ENCODE data around the gene SLC9B2.

Gene SLC9B2

DNA sequence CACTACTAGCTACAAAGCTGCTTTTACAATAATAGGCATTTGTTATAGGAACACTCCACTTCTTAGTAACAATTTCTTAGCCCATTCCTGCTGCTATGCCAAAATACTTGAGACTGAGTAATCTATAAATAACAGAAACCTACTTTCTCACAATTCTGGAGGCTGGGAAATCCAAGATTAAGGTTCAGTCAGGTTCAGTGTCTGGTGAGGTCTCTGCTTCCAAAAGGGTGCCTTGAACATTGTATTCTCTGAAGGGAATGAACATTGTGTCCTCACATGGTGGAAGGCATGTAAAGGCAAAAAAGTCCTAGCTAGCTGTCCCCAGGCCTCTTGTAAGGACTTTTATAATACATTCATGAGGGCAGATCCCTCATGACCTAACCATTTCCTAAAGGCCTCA is 64.0 kb downstream of the SLC9B2 start:
- TF ChIP-seq, protein P1, sequence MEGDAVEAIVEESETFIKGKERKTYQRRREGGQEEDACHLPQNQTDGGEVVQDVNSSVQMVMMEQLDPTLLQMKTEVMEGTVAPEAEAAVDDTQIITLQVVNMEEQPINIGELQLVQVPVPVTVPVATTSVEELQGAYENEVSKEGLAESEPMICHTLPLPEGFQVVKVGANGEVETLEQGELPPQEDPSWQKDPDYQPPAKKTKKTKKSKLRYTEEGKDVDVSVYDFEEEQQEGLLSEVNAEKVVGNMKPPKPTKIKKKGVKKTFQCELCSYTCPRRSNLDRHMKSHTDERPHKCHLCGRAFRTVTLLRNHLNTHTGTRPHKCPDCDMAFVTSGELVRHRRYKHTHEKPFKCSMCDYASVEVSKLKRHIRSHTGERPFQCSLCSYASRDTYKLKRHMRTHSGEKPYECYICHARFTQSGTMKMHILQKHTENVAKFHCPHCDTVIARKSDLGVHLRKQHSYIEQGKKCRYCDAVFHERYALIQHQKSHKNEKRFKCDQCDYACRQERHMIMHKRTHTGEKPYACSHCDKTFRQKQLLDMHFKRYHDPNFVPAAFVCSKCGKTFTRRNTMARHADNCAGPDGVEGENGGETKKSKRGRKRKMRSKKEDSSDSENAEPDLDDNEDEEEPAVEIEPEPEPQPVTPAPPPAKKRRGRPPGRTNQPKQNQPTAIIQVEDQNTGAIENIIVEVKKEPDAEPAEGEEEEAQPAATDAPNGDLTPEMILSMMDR (IDR thresholded peaks at IDR 0.05; ENCODE audit: control extremely low read depth, extremely low read depth, low read depth, missing control alignments) = no peak
- POLR2A ChIA-PET = no interaction called here
- DNase-seq (ENCODE audit: extremely low spot score) = no peak
- CTCF ChIA-PET = interaction anchor here (0.8 to 2.3 kb wide), 4 partner anchors 12 to 87 kb away, joined by 3 to 4 read pairs (median 4); partner anchors contain the start of gene BDH2

DNA sequence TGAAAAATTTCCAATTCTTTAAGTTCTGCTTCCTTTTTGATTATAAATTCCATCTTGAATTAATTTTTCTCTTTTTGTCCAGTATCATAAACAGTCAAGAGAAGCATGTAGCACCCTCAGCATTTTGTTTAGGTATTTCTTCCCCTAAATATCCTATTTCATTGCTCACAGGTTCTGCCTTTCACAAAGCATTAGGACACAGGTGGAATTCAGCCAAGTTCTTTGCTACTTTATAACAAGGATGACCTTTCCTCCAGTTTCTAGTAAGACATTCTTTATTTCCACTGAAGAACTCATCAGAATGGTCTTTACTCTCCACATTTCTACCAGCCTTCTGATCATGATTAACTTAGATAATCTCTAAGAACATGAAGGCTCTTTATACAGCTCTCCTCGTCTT is 64.5 kb downstream of the SLC9B2 start:
- ChIA-PET POLR2A (no interaction called here), CTCF (interaction anchor here (1.2 to 2.3 kb wide), 2 partner anchors 11 to 35 kb away, joined by 4 read pairs; no protein-coding TSS in a partner anchor)
- TF ChIP-seq, protein P1 (IDR thresholded peaks at IDR 0.05; ENCODE audit: control extremely low read depth, extremely low read depth, low read depth, missing control alignments) = no peak
- no peak for DNase-seq (ENCODE audit: extremely low spot score)

DNA sequence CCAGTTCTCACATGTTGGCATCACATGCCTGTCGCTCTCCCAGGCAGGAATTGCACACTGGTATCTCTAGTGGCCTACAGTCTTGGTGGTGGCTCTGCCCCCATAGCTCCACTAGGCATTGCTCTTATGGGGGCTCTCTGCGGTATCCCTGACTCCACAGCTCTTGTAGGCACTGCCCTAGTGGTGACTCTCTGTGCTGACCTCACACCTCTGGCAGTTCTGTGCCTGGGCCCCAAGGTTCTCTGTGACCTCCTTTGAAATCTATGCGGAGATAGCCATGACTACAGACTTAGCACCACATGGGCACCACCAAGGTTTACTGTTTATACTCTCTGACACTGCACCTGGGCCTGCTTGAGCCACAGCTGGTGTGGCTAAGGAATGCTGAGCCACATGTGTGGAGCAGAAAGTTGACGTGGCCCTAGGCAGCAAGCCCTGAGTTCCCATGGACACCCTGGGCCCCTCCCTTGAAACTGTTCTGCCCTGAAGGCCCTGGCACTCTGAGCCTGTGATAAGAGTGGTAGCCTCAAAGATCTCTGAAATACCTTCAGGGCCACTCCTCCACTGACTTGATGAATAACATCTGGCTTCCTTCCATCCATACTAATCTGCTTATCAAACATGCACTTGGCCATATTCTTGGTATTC is 65.1 kb downstream of the SLC9B2 start:
- DNase-seq (ENCODE audit: extremely low spot score) = no peak
- CTCF ChIA-PET = interaction anchor here (1.0 to 1.4 kb wide), 2 partner anchors 80 to 251 kb away, joined by 3 read pairs; partner anchors contain the start of gene MANBA
- POLR2A ChIA-PET = no interaction called here
- TF ChIP-seq, protein P1 (IDR thresholded peaks at IDR 0.05; ENCODE audit: control extremely low read depth, extremely low read depth, low read depth, missing control alignments) = no peak

DNA sequence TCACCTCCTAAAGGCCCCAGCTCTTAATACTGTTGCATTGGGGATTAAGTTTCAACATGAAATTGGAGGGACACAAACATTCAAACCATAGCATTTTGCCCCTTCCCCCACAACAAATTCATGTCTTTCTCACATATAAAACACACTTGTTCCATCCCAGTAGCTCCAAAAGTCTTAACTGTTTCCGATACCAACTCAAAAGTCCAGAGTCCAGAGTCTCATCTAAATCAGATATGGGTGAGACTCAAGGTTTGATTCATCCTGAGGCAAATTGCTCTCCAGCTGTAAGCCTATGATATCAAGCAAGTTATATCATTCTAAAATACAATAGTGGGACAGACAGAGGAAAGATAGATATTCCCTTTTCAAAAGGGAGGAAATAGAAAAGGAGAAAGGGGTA is 65.8 kb downstream of the SLC9B2 start:
- DNase-seq (ENCODE audit: extremely low spot score) = no peak
- CTCF ChIA-PET = interaction anchor here (1.0 to 1.4 kb wide), 5 partner anchors 81 to 580 kb away, joined by 3 to 6 read pairs (median 3); partner anchors contain the start of gene MANBA
- TF ChIP-seq, protein P1 (IDR thresholded peaks at IDR 0.05; ENCODE audit: control extremely low read depth, extremely low read depth, low read depth, missing control alignments) = no peak
- POLR2A ChIA-PET = no interaction called here

DNA sequence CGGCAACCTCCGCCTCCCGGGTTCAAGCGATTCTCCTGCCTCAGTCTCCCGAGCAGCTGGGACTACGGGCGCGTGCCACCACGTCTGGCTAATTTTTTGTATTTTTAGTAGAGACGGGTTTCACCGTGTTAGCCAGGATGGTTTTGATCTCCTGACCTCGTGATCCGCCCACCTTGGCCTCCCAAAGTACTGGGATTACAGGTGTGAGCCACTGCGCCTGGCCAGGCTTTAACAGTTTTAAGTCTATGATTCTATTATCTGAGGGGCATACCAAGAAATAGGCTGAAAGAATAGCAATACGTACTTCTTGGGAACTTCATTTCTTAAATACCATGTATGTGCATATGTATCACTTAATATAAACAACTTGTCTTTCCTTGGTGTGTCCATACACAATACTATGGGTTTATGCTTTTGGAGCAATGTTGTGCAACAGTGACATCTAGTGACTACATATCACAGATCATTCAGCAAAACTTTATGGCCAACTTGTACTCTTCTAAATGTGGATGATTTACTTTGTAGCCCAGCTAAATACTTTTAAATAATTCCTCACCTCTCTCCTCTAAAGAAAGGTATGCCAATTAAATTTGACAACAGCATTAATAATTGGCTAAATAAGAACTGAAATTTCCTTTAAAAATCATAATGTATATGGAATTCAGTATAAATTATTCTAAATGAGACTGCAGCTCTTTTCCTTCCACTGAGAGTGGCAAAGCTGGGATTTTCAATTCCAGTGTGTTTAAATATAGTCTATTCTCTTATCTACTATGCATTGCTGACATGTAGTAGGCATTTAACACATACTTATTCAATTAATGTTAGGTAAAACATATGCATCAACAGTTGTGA is 67.5 kb downstream of the SLC9B2 start:
- ChIA-PET POLR2A (interaction anchor here (0.6 kb wide), 1 partner anchor 182 kb away, joined by 3 read pairs; the partner anchor contains the start of gene UBE2D3), CTCF (interaction anchor here (0.8 to 2.9 kb wide), 21 partner anchors 9 to 578 kb away, joined by 3 to 15 read pairs (median 4); partner anchors contain the start of gene SLC9B1)
- DNase-seq (ENCODE audit: extremely low spot score) = peak; percentile 62
- TF ChIP-seq, protein P1 (IDR thresholded peaks at IDR 0.05; ENCODE audit: control extremely low read depth, extremely low read depth, low read depth, missing control alignments) = peak; percentile 68

DNA sequence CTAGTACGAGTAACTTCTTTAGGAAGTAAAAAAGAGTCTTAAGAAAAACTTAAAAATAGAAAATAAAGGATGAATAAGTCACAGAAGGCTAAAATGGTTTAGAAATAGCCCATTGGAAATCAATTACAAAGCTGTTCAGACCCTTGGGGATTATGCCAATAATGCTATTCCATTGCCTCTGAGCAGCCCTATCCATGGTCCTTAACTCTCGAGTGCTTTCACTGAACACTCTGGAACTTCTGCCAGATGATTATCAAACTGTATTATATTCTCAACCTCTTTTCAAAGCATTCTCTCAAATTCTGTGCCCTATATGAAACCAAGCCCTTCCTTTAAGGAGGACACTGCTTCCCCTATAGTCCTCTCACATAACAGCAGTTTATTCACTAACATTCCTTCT is 74.0 kb downstream of the SLC9B2 start:
- POLR2A ChIA-PET = no interaction called here
- no peak for DNase-seq (ENCODE audit: extremely low spot score)
- CTCF ChIA-PET = interaction anchor here (1.6 kb wide), 1 partner anchor 567 kb away, joined by 3 read pairs; no protein-coding TSS in a partner anchor
- TF ChIP-seq, protein P1 (IDR thresholded peaks at IDR 0.05; ENCODE audit: control extremely low read depth, extremely low read depth, low read depth, missing control alignments) = no peak

All from GM10248 (cell line).